Activated CD8-positive, alpha-beta memory T cell treated with anti-CD3 and anti-CD28 coated beads, Interleukin-2, amount 50 U/mL, for 4 hours (primary cell): Measurements from ENCODE around the gene AP4E1.
"Not testable (repeated sequence)": the region's sequence is repeated elsewhere in the genome, so short reads cannot be mapped to it uniquely, and the experiment has no call there.

Experiments
- DNase-seq: peaks from one replicate; pipeline ENCODE4 v3.0.0-alpha.2; 2020

AP4E1 gene

DNA sequence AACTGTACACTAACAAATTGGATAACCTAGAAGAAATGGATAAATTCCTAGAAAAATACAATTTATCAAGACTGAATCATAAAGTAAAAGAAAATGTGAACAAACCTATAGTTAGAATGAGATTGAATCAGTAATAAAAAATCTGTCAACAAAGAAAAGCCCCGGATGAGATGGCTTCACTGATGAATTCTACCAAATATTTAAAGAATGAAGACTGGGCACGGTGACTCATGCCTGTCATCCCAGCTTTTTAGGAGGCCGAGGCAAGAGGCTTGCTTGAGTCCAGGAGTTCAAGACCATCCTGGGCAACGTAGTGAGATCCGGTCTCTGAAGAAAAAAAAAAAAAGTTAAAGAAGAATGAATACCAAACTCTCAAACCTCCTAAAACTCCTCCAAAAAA, 17.7 kb upstream of the AP4E1 start:
- no peak for DNase-seq

DNA sequence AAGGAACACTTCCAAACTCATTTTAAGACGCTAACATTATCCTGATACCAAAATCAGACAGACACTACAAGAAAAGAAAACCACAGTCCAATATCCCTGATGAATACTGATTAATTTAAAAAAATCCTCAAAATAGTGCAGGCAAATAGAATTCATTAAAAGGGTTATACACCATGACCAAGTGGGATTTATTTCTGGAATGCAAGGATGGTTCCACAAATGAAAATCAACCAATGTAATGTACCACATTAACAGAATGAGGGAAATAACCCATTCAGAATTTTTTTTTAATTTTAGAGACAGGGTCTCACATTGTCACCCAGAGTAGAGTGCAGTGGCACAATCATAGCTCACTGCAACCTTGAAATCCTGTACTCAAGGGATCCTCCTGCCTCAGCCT, 17.3 kb upstream of the AP4E1 start:
- DNase-seq = no peak

GRCh38 chr15:50893976-50894375, 14.5 kb upstream of the AP4E1 start:
- DNase-seq = no peak

GRCh38 chr15:50901390-50901789, 7.1 kb upstream of the AP4E1 start:
- not testable (repeated sequence) for DNase-seq

GRCh38 chr15:50904211-50904610, 4.3 kb upstream of the AP4E1 start:
- DNase-seq = no peak

DNA sequence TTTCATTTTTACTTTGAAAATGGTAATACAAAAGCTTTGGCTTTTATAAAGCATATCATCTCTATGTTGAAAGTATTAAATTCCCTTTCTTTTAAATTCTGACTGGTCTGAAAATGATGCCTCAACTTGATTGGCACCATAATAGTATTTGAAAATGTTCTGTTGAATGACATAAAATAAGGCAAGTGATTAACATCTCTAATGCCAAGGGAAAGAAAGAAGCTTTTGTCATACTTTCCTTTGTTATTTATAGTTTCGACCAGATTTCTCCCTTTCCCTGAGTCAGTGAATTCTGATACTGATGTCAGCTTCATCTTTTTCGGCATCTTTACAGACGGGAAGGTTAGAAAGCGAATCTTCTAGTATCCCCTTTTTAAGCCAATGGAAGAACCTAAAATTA, 3.4 kb upstream of the AP4E1 start:
- DNase-seq = no peak

GRCh38 chr15:50906954-50907600, 1.4 kb upstream of the AP4E1 start:
- peak; percentile 66 for DNase-seq

- DNase-seq = peak; percentile 47
Measured at GRCh38 chr15:50907601-50908208, 778 bp upstream of the AP4E1 start.

GRCh38 chr15:50909010-50909317, 481 bp downstream of the AP4E1 start:
- DNase-seq = no peak

GRCh38 chr15:50910426-50910795, 1.9 kb downstream of the AP4E1 start:
- not testable (repeated sequence) for DNase-seq

GRCh38 chr15:50911001-50911400, 2.5 kb downstream of the AP4E1 start:
- no peak for DNase-seq

DNA sequence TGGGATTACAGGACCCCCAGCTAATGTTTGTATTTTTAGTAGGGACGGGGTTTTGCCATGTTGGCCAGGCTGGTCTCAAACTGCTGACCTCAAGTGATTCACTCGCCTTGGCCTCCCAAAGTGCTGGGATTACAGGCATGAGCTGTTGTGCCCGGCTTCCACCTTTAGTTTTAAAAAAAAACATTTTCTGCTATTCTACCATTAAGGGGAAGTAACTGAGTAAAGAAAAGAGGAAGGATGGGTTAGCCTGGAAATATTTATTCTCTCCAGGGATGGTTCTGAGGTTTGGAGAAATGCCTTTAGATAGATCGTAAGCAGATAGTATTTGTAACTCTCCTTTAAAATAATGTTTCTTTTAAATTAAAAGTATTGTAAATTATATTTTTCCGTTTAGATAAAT, 3.1 kb downstream of the AP4E1 start:
- no peak for DNase-seq

DNA sequence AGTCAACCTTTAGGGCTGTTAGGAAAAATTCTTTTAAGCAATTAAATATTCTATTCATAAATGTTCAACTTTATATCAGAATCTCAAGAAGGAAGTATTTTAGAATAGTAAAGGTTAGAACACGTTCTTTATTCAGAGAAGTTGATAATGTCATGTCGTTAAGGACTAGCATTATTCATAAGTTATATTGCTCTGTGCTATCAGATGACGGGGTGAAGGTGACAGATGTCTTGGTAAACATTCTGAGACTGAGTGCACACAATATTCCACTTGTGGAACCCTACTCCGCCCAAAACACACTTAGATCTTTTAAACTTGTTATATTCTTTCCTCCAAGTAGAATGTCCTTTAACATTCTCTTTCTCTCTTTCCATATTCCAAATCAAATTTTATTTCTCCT, 7.9 kb downstream of the AP4E1 start:
- DNase-seq = no peak

- DNase-seq = not testable (repeated sequence)
Measured at GRCh38 chr15:50919359-50919758, 10.9 kb downstream of the AP4E1 start.

- DNase-seq = no peak
Measured at GRCh38 chr15:50925281-50925680, 16.8 kb downstream of the AP4E1 start.

GRCh38 chr15:50929062-50929461, 20.6 kb downstream of the AP4E1 start:
- DNase-seq = no peak

DNA sequence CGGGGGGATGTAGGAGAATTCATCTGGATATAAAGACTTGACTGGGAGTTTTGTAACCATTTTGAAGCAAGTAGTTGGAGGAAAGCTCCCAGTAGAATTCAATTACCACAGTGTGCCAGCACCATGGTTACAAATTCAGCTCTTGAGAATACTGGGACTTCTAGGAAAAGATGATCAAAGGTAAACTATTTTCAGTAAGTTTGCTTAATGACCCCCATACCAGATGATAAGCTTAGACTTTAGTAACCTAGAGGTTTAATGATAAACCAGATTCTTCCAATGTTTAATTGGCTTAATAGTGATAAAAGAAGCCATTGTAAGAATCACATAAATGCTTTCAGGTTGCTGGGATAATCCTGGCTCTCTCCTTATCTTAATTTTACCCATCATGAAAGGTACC, 22.3 kb downstream of the AP4E1 start:
- no peak for DNase-seq

DNA sequence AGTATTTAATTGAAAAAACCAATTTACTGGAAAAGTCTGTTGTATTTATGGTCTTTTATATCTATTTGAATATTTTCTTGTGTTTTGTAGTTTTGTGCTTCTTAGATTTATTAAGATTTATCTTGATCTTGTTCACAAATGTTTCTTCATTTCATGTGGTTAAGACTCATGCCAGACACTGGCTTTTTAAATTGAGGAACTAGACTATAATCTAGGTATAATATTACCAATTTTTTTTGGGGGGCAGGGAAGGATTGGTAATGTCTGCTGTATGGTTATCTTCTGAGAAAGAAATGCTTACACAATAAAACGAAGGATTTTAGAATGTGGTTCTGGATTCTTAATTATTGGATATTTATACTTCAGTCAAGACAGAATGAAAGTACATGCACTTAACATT, 24.9 kb downstream of the AP4E1 start:
- no peak for DNase-seq

- DNase-seq = no peak
Measured at GRCh38 chr15:50938525-50938924, 30.0 kb downstream of the AP4E1 start.

GRCh38 chr15:50939911-50940310, 31.4 kb downstream of the AP4E1 start:
- DNase-seq = no peak

GRCh38 chr15:50940506-50940905, 32.0 kb downstream of the AP4E1 start:
- no peak for DNase-seq

GRCh38 chr15:50943638-50944037, 35.2 kb downstream of the AP4E1 start:
- DNase-seq = no peak

DNA sequence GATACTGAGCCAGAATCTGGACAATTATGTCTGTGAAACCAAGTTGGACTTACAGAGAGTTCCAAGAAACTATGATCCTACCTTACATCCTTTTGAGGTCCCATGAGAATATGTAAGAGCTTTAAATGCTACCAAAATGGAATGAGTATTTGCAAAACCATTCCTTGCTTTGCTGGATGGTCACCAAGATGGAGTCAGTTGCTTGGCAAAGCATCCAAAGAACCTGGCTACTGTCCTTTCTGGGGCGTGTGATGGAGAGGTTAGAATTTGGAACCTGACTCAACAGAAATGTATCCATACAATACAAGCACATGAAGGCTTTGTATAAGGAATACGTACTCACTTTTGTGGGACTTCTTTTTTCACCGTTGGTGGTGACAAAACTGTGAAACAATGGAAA, 36.2 kb downstream of the AP4E1 start:
- DNase-seq = no peak

DNA sequence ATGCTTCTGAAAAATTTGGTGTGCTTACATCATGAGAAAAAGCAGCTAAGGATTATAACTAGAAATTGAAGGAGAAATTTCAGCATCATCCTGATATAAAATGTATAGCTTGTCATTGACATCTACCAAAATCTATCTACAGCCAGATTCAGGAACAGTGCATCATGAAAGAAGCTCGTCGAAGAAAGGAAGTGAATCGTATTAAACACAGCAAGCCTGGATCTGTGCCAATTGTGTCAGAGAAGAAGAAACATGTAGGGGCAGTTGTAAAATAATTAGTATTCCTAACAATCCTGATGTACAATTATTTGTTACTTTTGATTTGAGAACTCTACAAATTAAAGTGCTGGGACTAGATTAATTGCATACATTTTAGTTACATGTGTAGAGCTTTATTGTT, 37.2 kb downstream of the AP4E1 start:
- DNase-seq = no peak

DNA sequence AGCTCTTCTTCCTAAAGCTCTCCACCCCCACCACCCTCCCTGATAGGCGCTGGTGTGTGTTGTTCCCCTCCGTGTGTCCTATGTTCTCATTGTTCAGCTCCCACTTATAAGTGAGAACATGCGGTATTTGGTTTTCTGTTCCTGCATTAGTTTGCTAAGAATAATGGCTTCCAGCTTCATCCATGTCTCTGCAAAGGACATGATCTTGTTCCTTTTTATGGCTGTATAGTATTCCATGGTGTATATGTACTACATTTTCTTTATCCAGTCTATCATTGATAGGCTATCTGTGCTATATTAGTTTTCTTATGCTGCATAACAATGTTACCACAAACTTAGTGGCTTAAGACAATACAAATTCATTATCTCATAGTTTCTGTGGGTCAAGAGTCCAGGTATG, 42.3 kb downstream of the AP4E1 start:
- not testable (repeated sequence) for DNase-seq
